Measurements from ENCODE around the gene CEACAM16.
A peak's percentile ranks its signal among the peaks of the same experiment; 100 is the strongest.
"Not testable (repeated sequence)": the region's sequence is repeated elsewhere in the genome, so short reads cannot be mapped to it uniquely, and the experiment has no call there.

Gene CEACAM16

GRCh38 chr19:44680536-44680935 lies 18.4 kb upstream of the CEACAM16 start:
- DNase-seq: no peak

GRCh38 chr19:44681992-44682790 lies 16.8 kb upstream of the CEACAM16 start:
- no peak for DNase-seq

- DNase-seq: no peak
Observed at GRCh38 chr19:44682807-44683206, 16.1 kb upstream of the CEACAM16 start.

- no peak for DNase-seq
Observed at GRCh38 chr19:44683434-44684210, 15.3 kb upstream of the CEACAM16 start.

GRCh38 chr19:44684396-44684795 lies 14.6 kb upstream of the CEACAM16 start:
- DNase-seq: not testable (repeated sequence)

- no peak for DNase-seq
Observed at GRCh38 chr19:44684892-44685863, 13.8 kb upstream of the CEACAM16 start.

GRCh38 chr19:44685877-44686276 lies 13.1 kb upstream of the CEACAM16 start:
- DNase-seq: no peak

- no peak for DNase-seq
Observed at GRCh38 chr19:44686896-44687295, 12.1 kb upstream of the CEACAM16 start.

- DNase-seq: no peak
Observed at GRCh38 chr19:44687888-44688287, 11.1 kb upstream of the CEACAM16 start.

GRCh38 chr19:44689290-44690130 lies 9.4 kb upstream of the CEACAM16 start:
- no peak for DNase-seq

GRCh38 chr19:44690131-44690440 lies 8.9 kb upstream of the CEACAM16 start:
- DNase-seq: no peak

GRCh38 chr19:44692379-44692721 lies 6.6 kb upstream of the CEACAM16 start:
- DNase-seq: no peak

- no peak for DNase-seq
Observed at GRCh38 chr19:44694184-44694579, 4.8 kb upstream of the CEACAM16 start.

- peak; percentile 5 for DNase-seq
Observed at GRCh38 chr19:44696939-44697669, 1.8 kb upstream of the CEACAM16 start.

GRCh38 chr19:44697670-44698034 lies 1.3 kb upstream of the CEACAM16 start:
- no peak for DNase-seq

- no peak for DNase-seq
Observed at GRCh38 chr19:44700547-44700946, 1.6 kb downstream of the CEACAM16 start.

GRCh38 chr19:44701228-44701627 lies 2.3 kb downstream of the CEACAM16 start:
- no peak for DNase-seq

GRCh38 chr19:44702551-44703176 lies 3.7 kb downstream of the CEACAM16 start:
- no peak for DNase-seq

GRCh38 chr19:44703336-44704078 lies 4.6 kb downstream of the CEACAM16 start:
- no peak for DNase-seq

- DNase-seq: no peak
Observed at GRCh38 chr19:44704982-44705381, 6.0 kb downstream of the CEACAM16 start.
